WI38 (cell line): Measurements from ENCODE around the gene PHACTR3.

ENCODE experiments used
- H3K4me3 ChIP-seq: 2 replicates; pipeline ENCODE4 v1.5.1; 2011; ENCODE audit warnings: low read depth, mild to moderate bottlenecking, control low read depth, low read length
- TF ChIP-seq, protein P1 (sequence below): IDR thresholded peaks from 2 replicates; pipeline ENCODE4 v1.5.1; 2012; ENCODE audit warnings: low read depth, mild to moderate bottlenecking, control low read depth, low read length

PHACTR3 gene

DNA sequence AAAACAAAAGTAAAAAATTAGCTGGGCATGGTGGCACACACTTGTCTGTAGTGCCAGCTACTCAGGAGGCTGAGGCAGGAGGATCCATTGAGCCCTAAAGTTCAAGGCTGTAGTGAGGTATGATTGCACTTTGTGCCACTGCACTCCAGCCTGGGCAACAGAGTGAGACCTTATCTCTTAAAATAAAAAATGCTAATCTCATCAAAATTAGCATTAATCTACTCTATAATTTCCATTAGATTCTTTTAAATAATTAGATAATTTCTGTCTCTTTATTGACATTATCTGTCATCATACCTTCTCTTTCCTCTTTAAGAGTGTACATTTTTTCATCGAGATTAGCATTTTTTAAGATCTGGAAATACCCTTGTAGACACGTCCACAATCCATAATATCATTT, 48.0 kb downstream of the PHACTR3 start:
- H3K4me3 ChIP-seq, result no peak overlapping the region
- TF ChIP-seq, protein P1, sequence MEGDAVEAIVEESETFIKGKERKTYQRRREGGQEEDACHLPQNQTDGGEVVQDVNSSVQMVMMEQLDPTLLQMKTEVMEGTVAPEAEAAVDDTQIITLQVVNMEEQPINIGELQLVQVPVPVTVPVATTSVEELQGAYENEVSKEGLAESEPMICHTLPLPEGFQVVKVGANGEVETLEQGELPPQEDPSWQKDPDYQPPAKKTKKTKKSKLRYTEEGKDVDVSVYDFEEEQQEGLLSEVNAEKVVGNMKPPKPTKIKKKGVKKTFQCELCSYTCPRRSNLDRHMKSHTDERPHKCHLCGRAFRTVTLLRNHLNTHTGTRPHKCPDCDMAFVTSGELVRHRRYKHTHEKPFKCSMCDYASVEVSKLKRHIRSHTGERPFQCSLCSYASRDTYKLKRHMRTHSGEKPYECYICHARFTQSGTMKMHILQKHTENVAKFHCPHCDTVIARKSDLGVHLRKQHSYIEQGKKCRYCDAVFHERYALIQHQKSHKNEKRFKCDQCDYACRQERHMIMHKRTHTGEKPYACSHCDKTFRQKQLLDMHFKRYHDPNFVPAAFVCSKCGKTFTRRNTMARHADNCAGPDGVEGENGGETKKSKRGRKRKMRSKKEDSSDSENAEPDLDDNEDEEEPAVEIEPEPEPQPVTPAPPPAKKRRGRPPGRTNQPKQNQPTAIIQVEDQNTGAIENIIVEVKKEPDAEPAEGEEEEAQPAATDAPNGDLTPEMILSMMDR, result no peak

DNA sequence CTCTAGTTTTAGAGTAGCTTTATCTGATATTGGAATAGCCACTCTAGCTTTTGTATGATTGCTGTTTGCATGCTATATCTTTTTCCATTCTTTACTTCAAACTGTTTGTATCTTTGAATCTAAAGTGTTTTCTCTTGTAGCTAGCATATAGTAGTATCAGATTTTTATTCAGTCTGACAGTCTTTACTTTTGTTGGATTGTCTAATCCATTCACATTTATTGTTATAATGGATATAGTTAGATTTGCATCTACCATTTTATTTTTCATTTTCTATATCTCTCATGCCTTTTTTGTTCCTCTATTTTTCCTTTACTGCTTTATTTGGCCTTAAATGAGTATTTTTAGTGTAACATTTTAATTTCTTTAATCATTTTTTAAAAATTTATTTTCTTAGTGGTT, 52.1 kb downstream of the PHACTR3 start:
- TF ChIP-seq, protein P1, result no peak

DNA sequence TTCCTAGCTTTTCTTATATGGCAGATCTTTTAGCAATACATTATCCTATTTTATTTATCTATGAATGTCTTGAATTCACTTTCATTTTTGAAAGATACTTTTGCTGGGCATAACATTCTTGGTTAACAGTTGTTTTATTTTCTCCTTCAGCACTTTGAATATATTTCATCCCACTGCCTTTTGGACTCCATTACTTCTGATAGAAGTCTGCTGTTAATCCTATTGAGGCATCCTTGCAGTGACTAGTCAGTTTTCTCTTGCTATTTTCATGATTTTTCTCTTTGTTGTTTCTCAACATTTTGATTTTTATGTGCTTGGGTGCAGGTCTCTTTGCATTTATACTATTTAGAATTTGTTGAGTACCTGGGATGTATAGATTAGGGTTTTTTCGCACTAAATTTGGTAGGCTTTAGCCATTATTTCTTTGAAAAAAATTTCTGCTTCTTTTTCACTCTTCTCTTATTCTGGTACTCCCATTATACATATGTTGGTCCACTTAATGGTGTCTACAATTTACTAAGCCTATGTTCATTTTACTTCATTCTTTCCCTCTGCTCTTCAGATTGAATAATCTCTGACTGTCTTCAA, 53.2 kb downstream of the PHACTR3 start:
- TF ChIP-seq, protein P1, result no peak

More for the DNA sequence above, 52.1 kb downstream of the PHACTR3 start:
- no peak overlapping the region for H3K4me3 ChIP-seq

DNA sequence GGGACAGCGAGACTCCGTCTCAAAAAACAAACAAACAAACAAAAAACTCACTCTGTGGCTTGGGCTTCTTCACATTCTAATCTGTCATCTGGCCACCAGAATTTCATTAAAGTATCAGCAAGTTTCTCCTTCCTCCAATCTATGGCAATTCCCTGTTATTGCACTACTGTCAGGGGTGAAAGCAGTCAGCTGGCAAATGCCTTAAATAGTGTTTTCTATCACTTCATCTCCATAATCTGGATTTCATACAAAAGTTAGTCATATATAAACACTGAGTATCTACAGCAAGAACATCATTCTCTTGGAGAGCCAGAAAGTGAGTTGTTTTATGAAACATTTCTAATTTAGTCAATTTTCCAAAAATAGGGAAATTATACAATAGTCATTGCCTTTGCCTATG, 56.1 kb downstream of the PHACTR3 start:
- TF ChIP-seq, protein P1, result no peak
- no peak overlapping the region for H3K4me3 ChIP-seq

More for the DNA sequence above, 53.2 kb downstream of the PHACTR3 start:
- no peak overlapping the region for H3K4me3 ChIP-seq

DNA sequence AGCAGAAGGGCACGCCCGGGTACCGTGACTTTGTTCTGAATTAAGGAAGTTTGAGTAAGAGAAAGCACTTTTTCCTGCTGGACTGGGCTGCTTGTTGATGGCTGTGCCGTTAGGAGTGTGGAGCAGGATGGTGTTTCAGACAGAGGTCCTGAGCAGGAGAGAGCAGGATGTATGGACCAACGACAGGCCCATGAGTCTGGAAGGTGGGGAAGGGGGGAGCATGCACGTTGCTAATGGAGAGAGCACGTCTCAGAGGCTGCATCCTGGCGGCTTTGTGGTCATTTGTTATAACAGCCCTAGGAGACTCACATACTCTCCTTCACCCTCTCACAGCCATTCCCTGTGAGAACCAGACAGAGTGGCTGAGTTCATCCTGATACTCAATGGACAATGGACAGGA, 56.8 kb downstream of the PHACTR3 start:
- TF ChIP-seq, protein P1, result no peak

DNA sequence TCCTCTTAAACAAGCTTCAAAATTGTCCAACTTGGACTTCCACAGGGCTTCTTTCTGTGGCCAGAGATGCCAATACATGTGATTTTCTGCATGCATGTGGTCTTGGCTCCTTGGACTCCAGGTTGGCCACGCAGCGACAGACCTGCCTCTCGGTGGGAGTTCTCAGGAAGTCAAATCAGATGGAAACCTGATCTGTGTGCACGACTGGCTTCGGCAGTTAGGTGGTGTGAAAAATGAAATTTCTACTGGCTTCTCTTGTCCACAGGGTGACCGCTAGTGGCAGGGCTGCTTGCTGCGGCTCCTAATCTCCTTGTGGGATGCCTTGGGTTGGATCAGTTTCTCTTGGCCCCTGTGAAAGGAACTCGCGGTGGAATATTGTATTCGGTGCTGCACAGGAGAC, 57.3 kb downstream of the PHACTR3 start:
- H3K4me3 ChIP-seq, result no peak overlapping the region
- TF ChIP-seq, protein P1, result no peak

More for the DNA sequence above, 56.8 kb downstream of the PHACTR3 start:
- no peak overlapping the region for H3K4me3 ChIP-seq

DNA sequence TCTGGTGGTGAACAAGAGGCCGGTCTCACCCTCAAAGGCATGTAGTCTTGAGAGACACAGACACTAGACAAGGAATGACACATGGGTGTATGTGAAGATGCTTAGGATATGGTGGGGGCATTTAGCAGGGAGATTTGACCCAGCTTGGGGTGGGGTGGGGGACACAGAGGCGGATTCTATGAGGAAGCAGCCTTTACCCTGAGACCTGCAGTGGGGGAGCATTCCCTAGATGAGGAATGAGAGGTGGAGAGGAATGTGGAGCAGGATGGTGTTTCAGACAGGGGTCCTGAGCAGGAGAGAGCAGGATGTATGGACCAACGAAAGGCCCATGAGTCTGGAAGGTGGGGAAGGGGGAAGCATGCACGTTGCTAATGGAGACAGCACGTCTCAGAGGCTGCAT, 57.8 kb downstream of the PHACTR3 start:
- H3K4me3 ChIP-seq, result no peak overlapping the region
- TF ChIP-seq, protein P1, result no peak
